Chondrocyte (in vitro differentiated cells): Measurements from ENCODE around the gene UPF2. TPM values are rescaled to one million over a fixed set of nuclear protein-coding genes. Genes with fewer than 3 reads are reported as not detected.

ENCODE experiments used
- DNase-seq: peaks from one replicate; pipeline ENCODE4 v3.0.0; 2021; ENCODE audit warnings: mixed read lengths, low spot score
- H3K27ac Mint-ChIP-seq: one replicate; pipeline ENCODE4 v1.8.0; 2021; ENCODE audit warnings: mild to moderate bottlenecking, moderate library complexity, mixed read lengths; ENCODE audit not compliant: unreplicated experiment
- H3K27me3 Mint-ChIP-seq: 2 replicates; pipeline ENCODE4 v1.8.0; 2021; ENCODE audit warnings: low read depth, mixed read lengths
- H3K36me3 Mint-ChIP-seq: 2 replicates; pipeline ENCODE4 v1.8.0; 2021; ENCODE audit warnings: low read depth, mixed read lengths
- H3K4me1 Mint-ChIP-seq: 2 replicates; pipeline ENCODE4 v1.8.0; 2021; ENCODE audit warnings: low read depth, mild to moderate bottlenecking, mixed read lengths
- H3K4me3 Mint-ChIP-seq: one replicate; pipeline ENCODE4 v1.8.0; 2021; ENCODE audit warnings: mild to moderate bottlenecking, moderate library complexity, mixed read lengths; ENCODE audit not compliant: unreplicated experiment
- H3K9me3 Mint-ChIP-seq: 2 replicates; pipeline ENCODE4 v1.8.0; 2021; ENCODE audit warnings: low read depth, mixed read lengths
- CTCF ChIP-seq: fragments of 200-600 bp; sonication (generic); IDR thresholded peaks from 2 replicates; pipeline ENCODE4 v1.5.0; 2021; ENCODE audit warnings: antibody characterized with exemption, mild to moderate bottlenecking, moderate library complexity
- total RNA-seq: library from RNA; stranded (reverse); gene quantifications from 3 replicates; pipeline ENCODE4 v1.2.1, GENCODE V29; 2021

The UPF2 gene
- total RNA-seq, 1 donor from 2014 or later = 20.3 TPM

- no peak for TF ChIP-seq CTCF
- Mint-ChIP-seq H3K36me3 (peaks cover 10% of the 10 kb centered on the region), H3K9me3 (no peaks in the 10 kb centered on the region), H3K27ac (no peak overlapping the region), H3K4me3 (no peak overlapping the region), H3K4me1 (peaks cover 21% of the 10 kb centered on the region), H3K27me3 (no peaks in the 10 kb centered on the region)
- DNase-seq = no peak
These were observed 106.0 kb downstream of the UPF2 start for GRCh38 chr10:11936389-11937152.

- Mint-ChIP-seq H3K9me3 (no peaks in the 10 kb centered on the region), H3K27me3 (no peaks in the 10 kb centered on the region), H3K36me3 (peaks cover 26% of the 10 kb centered on the region), H3K4me1 (peaks cover 36% of the 10 kb centered on the region), H3K4me3 (no peak overlapping the region), H3K27ac (peak overlapping the region; percentile 68)
- peak; percentile 82 for DNase-seq
- peak; percentile 10 for TF ChIP-seq CTCF
These were observed 108.3 kb downstream of the UPF2 start for GRCh38 chr10:11934262-11934661.

GRCh38 chr10:11933577-11934223 lies 108.9 kb downstream of the UPF2 start:
- Mint-ChIP-seq H3K27me3 (no peaks in the 10 kb centered on the region), H3K4me3 (no peak overlapping the region), H3K36me3 (peaks cover 31% of the 10 kb centered on the region), H3K27ac (peak overlapping the region; percentile 68), H3K9me3 (no peaks in the 10 kb centered on the region), H3K4me1 (peaks cover 36% of the 10 kb centered on the region)
- TF ChIP-seq CTCF = no peak
- DNase-seq = no peak

- DNase-seq = no peak
- TF ChIP-seq CTCF = no peak
- no peaks in the 10 kb centered on the region for H3K27me3 Mint-ChIP-seq
- H3K9me3 Mint-ChIP-seq = no peaks in the 10 kb centered on the region
- no peak overlapping the region for H3K27ac Mint-ChIP-seq
- H3K4me3 Mint-ChIP-seq = no peak overlapping the region
- H3K4me1 Mint-ChIP-seq = peaks cover 36% of the 10 kb centered on the region
- H3K36me3 Mint-ChIP-seq = peaks cover 46% of the 10 kb centered on the region
These were observed 111.6 kb downstream of the UPF2 start for GRCh38 chr10:11931038-11931437.

GRCh38 chr10:11930312-11930978 lies 112.2 kb downstream of the UPF2 start:
- H3K36me3 Mint-ChIP-seq = peaks cover 48% of the 10 kb centered on the region
- H3K4me3 Mint-ChIP-seq = no peak overlapping the region
- H3K9me3 Mint-ChIP-seq = no peaks in the 10 kb centered on the region
- no peak overlapping the region for H3K27ac Mint-ChIP-seq
- peaks cover 37% of the 10 kb centered on the region for H3K4me1 Mint-ChIP-seq
- no peaks in the 10 kb centered on the region for H3K27me3 Mint-ChIP-seq
- DNase-seq = no peak
- TF ChIP-seq CTCF = no peak
